CD4-positive, alpha-beta memory T cell (primary cell): ENCODE data around the gene TMTC4. TPM values are rescaled to one million over a fixed set of nuclear protein-coding genes. Genes with fewer than 3 reads are reported as not detected.

Experiments
- CTCF ChIA-PET: fragments of 350-600 bp; sonication (Branson Sonifier 250); formaldehyde crosslinking; loops from one replicate; lab custom pipeline; 2021; ENCODE audit warnings: inconsistent platforms; ENCODE audit not compliant: partially characterized antibody; lab: Charles Lee
- POLR2A ChIA-PET: fragments of 350-600 bp; sonication (Branson Sonifier 250); formaldehyde crosslinking; loops from one replicate; lab custom pipeline; 2021; ENCODE audit not compliant: partially characterized antibody; lab: Charles Lee
- DNase-seq, 5 donors: peaks; one replicate each; pipeline versions ENCODE4 v3.0.0 to v3.0.0-alpha.2; 2020 to 2022; ENCODE audit warnings: mixed read lengths in 1 of 5
- H3K27ac ChIP-seq: one replicate; pipeline ENCODE4 v1.7.0; 2013; ENCODE audit warnings: low read depth, low read length
- H3K27me3 ChIP-seq: 2 replicates; pipeline ENCODE4 v1.7.0; 2013; ENCODE audit warnings: mild to moderate bottlenecking, low read length, moderate library complexity; ENCODE audit not compliant: insufficient read depth
- H3K36me3 ChIP-seq: 2 replicates; pipeline ENCODE4 v1.7.0; 2013; ENCODE audit warnings: mild to moderate bottlenecking, low read length, moderate library complexity; ENCODE audit not compliant: insufficient read depth
- H3K4me1 ChIP-seq: 2 replicates; pipeline ENCODE4 v1.7.0; 2013; ENCODE audit warnings: mild to moderate bottlenecking, low read length, moderate library complexity; ENCODE audit not compliant: insufficient read depth
- H3K4me3 ChIP-seq, 2 donors: one replicate each; pipeline ENCODE4 v1.7.0; 2013; ENCODE audit warnings: low read length in 2 of 2, mild to moderate bottlenecking in 1 of 2
- H3K9me3 ChIP-seq, 2 donors: one replicate each; pipeline ENCODE4 v1.7.0; 2013; ENCODE audit warnings: low read length in 2 of 2, control low read depth in 1 of 2; ENCODE audit not compliant: control insufficient read depth in 1 of 2
- H3K27ac Mint-ChIP-seq, 7 donors: one replicate each; pipeline ENCODE4 v1.8.0; 2020 to 2021; ENCODE audit warnings: mixed read lengths in 7 of 7, mild to moderate bottlenecking in 6 of 7, inconsistent platforms in 3 of 7, moderate library complexity in 3 of 7
- H3K27me3 Mint-ChIP-seq, 2 donors: one replicate each; pipeline ENCODE4 v1.8.0; 2020 to 2021; ENCODE audit warnings: mixed read lengths in 2 of 2
- H3K36me3 Mint-ChIP-seq, 2 donors: one replicate each; pipeline ENCODE4 v1.8.0; 2020 to 2021; ENCODE audit warnings: mixed read lengths in 2 of 2, inconsistent platforms in 1 of 2, mild to moderate bottlenecking in 1 of 2
- H3K4me1 Mint-ChIP-seq, 4 donors: one replicate each; pipeline ENCODE4 v1.8.0; 2020 to 2021; ENCODE audit warnings: mixed read lengths in 4 of 4, mild to moderate bottlenecking in 1 of 4
- H3K4me3 Mint-ChIP-seq, 8 donors: one replicate each; pipeline ENCODE4 v1.8.0; 2020 to 2021; ENCODE audit warnings: mixed read lengths in 8 of 8, mild to moderate bottlenecking in 7 of 8, moderate library complexity in 6 of 8, inconsistent platforms in 3 of 8
- H3K9me3 Mint-ChIP-seq, 8 donors: one replicate each; pipeline ENCODE4 v1.8.0; 2020 to 2021; ENCODE audit warnings: mixed read lengths in 8 of 8, mild to moderate bottlenecking in 5 of 8, inconsistent platforms in 3 of 8, moderate library complexity in 1 of 8
- intact Hi-C: fragments of 100-400 bp; cut with micrococcal nuclease; formaldehyde crosslinking; loops from one replicate; pipeline ENCODE4 v1.15.1; 2023
- polyA plus RNA-seq, 2 donors: library from polyadenylated mRNA; unstranded; fragments of 300-500 nt; fragmentation: Illumina TruSeq; gene quantifications; one replicate each; pipeline ENCODE4 v1.2.3, GENCODE V29; 2021
- total RNA-seq, 2 experiments: library from RNA; stranded (reverse); gene quantifications; one replicate each; pipeline ENCODE4 v1.2.3, GENCODE V29; 2021

TMTC4 gene, protein sequence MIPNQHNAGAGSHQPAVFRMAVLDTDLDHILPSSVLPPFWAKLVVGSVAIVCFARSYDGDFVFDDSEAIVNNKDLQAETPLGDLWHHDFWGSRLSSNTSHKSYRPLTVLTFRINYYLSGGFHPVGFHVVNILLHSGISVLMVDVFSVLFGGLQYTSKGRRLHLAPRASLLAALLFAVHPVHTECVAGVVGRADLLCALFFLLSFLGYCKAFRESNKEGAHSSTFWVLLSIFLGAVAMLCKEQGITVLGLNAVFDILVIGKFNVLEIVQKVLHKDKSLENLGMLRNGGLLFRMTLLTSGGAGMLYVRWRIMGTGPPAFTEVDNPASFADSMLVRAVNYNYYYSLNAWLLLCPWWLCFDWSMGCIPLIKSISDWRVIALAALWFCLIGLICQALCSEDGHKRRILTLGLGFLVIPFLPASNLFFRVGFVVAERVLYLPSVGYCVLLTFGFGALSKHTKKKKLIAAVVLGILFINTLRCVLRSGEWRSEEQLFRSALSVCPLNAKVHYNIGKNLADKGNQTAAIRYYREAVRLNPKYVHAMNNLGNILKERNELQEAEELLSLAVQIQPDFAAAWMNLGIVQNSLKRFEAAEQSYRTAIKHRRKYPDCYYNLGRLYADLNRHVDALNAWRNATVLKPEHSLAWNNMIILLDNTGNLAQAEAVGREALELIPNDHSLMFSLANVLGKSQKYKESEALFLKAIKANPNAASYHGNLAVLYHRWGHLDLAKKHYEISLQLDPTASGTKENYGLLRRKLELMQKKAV
- total RNA-seq (10 to 100 TPM; 25.7 to 27.7 TPM), polyA plus RNA-seq (1 to 10 TPM; 2.8 to 4.5 TPM)

- Histone ChIP-seq H3K4me1 (peaks cover 16% of the 10 kb centered on the region), H3K27ac (peak within 1 kb of the TSS; percentile 73), H3K36me3 (peaks cover 4% of the 10 kb centered on the region), H3K4me3 (peak within 1 kb of the TSS; percentile 53 to 74), H3K9me3 (no peaks in the 10 kb centered on the region), H3K27me3 (no peaks in the 10 kb centered on the region)
- CTCF ChIA-PET = interaction anchor here (0.6 to 2.2 kb wide), 6 partner anchors 10 to 1018 kb away, joined by 3 to 8 read pairs (median 6); partner anchors contain the start of gene GGACT
- no peak for DNase-seq
- Mint-ChIP-seq H3K4me1 (peaks cover 16 to 44% (median 28%) of the 10 kb centered on the region in 4 donors), H3K27me3 (no peaks in the 10 kb centered on the region), H3K36me3 (peaks cover 2 to 8% of the 10 kb centered on the region in 2 donors), H3K27ac (peak within 1 kb of the TSS; percentile 88 to 95 (median 89)), H3K9me3 (no peaks in the 10 kb centered on the region), H3K4me3 (peak within 1 kb of the TSS; percentile 90 to 98 (median 95))
- intact Hi-C loops = loop anchor here (2.0 to 10.0 kb wide), 4 partner anchors 453 to 1720 kb away; no protein-coding TSS in a partner anchor
- POLR2A ChIA-PET = interaction anchor here (0.6 to 3.2 kb wide), 15 partner anchors 9 to 1921 kb away, joined by 3 to 27 read pairs (median 4); partner anchors contain the start of genes CLYBL and GGACT
Observed at GRCh38 chr13:100674572-100674871, at the start of gene TMTC4. Gene TMTC4, minus strand, starts transcription at chr13:100674795. Its CDS starts 4,433 bp downstream, at chr13:100670362.

DNA sequence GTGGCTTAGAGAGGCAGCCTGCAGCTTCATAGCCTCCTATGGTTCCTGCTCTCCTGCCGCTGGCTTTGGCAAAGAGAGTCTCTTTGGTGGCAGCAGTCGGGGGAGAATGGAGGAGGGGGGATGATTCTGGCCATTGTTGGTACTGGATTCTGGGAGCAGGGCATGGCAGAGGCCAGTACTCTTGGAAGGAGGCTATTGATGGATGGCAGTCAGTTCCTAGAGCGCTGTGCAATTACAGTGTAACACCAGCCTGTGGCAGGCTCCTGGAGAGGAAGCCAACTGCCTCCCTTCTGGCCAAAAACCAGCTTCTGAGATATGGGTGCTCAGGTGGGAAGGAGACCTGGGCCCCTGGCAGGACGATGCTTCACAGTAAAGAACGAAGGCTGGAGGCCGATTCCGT, 47.9 kb upstream of the TMTC4 start:
- no peaks in the 10 kb centered on the region for H3K27me3 ChIP-seq
- Mint-ChIP-seq H3K4me1 (peaks cover 0 to 4% (median under 1%) of the 10 kb centered on the region in 4 donors), H3K4me3 (no peak overlapping the region), H3K27ac (no peak overlapping the region), H3K9me3 (peaks cover 0 to 17% (median 10%) of the 10 kb centered on the region in 8 donors), H3K36me3 (no peaks in the 10 kb centered on the region), H3K27me3 (peaks cover 4 to 14% of the 10 kb centered on the region in 2 donors)
- ChIA-PET POLR2A (no interaction called here), CTCF (interaction anchor here (0.7 to 2.8 kb wide), 6 partner anchors 9 to 136 kb away, joined by 3 to 11 read pairs (median 4); no protein-coding TSS in a partner anchor)
- H3K4me3 ChIP-seq = no peak overlapping the region
- intact Hi-C loops = no loop called here
- no peaks in the 10 kb centered on the region for H3K4me1 ChIP-seq
- H3K9me3 ChIP-seq = no peaks in the 10 kb centered on the region
- no peak for DNase-seq
- no peaks in the 10 kb centered on the region for H3K36me3 ChIP-seq
- no peak overlapping the region for H3K27ac ChIP-seq

- intact Hi-C loops = no loop called here
Observed at GRCh38 chr13:100721885-100722512, 47.4 kb upstream of the TMTC4 start.

GRCh38 chr13:100715604-100716003, 41.0 kb upstream of the TMTC4 start:
- Mint-ChIP-seq H3K4me1 (no peaks in the 10 kb centered on the region), H3K27me3 (peaks cover 0 to 8% of the 10 kb centered on the region in 2 donors), H3K27ac (no peak overlapping the region), H3K9me3 (peaks cover 0 to 9% (median 6%) of the 10 kb centered on the region in 8 donors), H3K36me3 (no peaks in the 10 kb centered on the region), H3K4me3 (no peak overlapping the region)
- DNase-seq = no peak
- intact Hi-C loops = no loop called here
- CTCF ChIA-PET = interaction anchor here (1.1 kb wide), 1 partner anchor 9 kb away, joined by 3 read pairs; no protein-coding TSS in a partner anchor
- no peak overlapping the region for H3K27ac ChIP-seq
- no peaks in the 10 kb centered on the region for H3K9me3 ChIP-seq
- no peaks in the 10 kb centered on the region for H3K36me3 ChIP-seq
- no peak overlapping the region for H3K4me3 ChIP-seq
- POLR2A ChIA-PET = no interaction called here
- H3K27me3 ChIP-seq = no peaks in the 10 kb centered on the region
- no peaks in the 10 kb centered on the region for H3K4me1 ChIP-seq

More at GRCh38 chr13:100721885-100722512, 47.4 kb upstream of the TMTC4 start:
- H3K36me3 Mint-ChIP-seq = no peaks in the 10 kb centered on the region
- peak in 4 of 5 donors; percentile 31 to 43 (median 32) for DNase-seq
- H3K27ac Mint-ChIP-seq = no peak overlapping the region
- H3K27me3 ChIP-seq = no peaks in the 10 kb centered on the region
- peaks cover 0 to 4% (median under 1%) of the 10 kb centered on the region in 4 donors for H3K4me1 Mint-ChIP-seq
- no peak overlapping the region for H3K4me3 Mint-ChIP-seq
- H3K9me3 Mint-ChIP-seq = peaks cover 0 to 12% (median 8%) of the 10 kb centered on the region in 8 donors
- no peak overlapping the region for H3K4me3 ChIP-seq
- no peaks in the 10 kb centered on the region for H3K4me1 ChIP-seq
- peaks cover 4 to 15% of the 10 kb centered on the region in 2 donors for H3K27me3 Mint-ChIP-seq
- ChIA-PET POLR2A (no interaction called here), CTCF (interaction anchor here (0.7 to 2.8 kb wide), 8 partner anchors 9 to 137 kb away, joined by 3 to 11 read pairs (median 3); no protein-coding TSS in a partner anchor)
- H3K9me3 ChIP-seq = no peaks in the 10 kb centered on the region
- H3K27ac ChIP-seq = no peak overlapping the region
- no peaks in the 10 kb centered on the region for H3K36me3 ChIP-seq

DNA sequence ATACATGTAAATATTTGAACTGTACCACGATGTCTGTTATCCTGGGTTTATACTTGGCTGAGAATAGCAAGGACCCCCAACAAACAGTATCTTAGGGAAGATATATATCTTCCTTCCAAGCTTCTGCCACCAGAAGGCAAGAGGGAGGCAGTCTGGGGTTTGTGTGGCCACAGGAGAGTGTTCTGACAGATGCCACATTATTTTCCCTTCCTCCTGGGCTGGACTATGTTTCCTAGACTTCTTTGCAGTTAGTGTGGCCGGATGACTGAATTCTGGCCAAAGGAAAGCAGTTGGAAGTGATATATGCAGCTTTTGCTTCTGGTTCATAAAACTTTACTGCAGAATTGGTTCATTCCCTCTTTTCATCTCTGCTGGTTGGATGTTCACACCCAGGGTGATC, 39.9 kb upstream of the TMTC4 start:
- no peak for DNase-seq
- no peaks in the 10 kb centered on the region for H3K4me1 Mint-ChIP-seq
- intact Hi-C loops = no loop called here
- H3K9me3 Mint-ChIP-seq = no peaks in the 10 kb centered on the region
- H3K4me3 ChIP-seq = no peak overlapping the region
- no peak overlapping the region for H3K4me3 Mint-ChIP-seq
- H3K9me3 ChIP-seq = no peaks in the 10 kb centered on the region
- no peaks in the 10 kb centered on the region for H3K27me3 ChIP-seq
- H3K27ac Mint-ChIP-seq = no peak overlapping the region
- ChIA-PET CTCF (no interaction called here), POLR2A (no interaction called here)
- peaks cover 0 to 6% of the 10 kb centered on the region in 2 donors for H3K27me3 Mint-ChIP-seq
- H3K27ac ChIP-seq = no peak overlapping the region
- H3K36me3 ChIP-seq = no peaks in the 10 kb centered on the region
- H3K36me3 Mint-ChIP-seq = no peaks in the 10 kb centered on the region
- H3K4me1 ChIP-seq = no peaks in the 10 kb centered on the region

DNA sequence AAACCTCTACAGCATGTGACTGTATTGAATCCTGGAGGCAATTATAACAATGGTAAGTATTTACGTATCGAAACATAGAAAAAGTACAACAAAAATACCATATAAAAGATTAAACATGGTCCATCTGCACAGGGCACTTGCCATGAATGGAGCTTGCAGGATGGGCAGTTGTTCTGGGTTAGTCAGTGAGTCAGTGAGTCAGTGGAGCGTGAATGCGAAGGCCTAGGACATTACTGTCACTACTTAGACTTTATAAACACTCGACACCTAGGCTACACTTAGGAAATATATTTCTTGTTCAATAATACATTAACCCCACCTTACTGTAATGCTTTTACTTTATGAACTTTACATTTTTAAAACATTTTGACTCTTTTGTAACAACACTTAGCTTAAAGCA, 35.6 kb upstream of the TMTC4 start:
- H3K36me3 ChIP-seq = no peaks in the 10 kb centered on the region
- no peaks in the 10 kb centered on the region for H3K27me3 ChIP-seq
- H3K36me3 Mint-ChIP-seq = no peaks in the 10 kb centered on the region
- no peaks in the 10 kb centered on the region for H3K27me3 Mint-ChIP-seq
- H3K9me3 Mint-ChIP-seq = no peaks in the 10 kb centered on the region
- no peak overlapping the region for H3K27ac ChIP-seq
- H3K4me3 ChIP-seq = no peak overlapping the region
- H3K9me3 ChIP-seq = no peaks in the 10 kb centered on the region
- ChIA-PET CTCF (interaction anchor here (2.4 kb wide), 1 partner anchor 13 kb away, joined by 11 read pairs; no protein-coding TSS in a partner anchor), POLR2A (no interaction called here)
- intact Hi-C loops = no loop called here
- H3K27ac Mint-ChIP-seq = no peak overlapping the region
- H3K4me3 Mint-ChIP-seq = no peak overlapping the region
- DNase-seq = no peak
- H3K4me1 ChIP-seq = no peaks in the 10 kb centered on the region
- H3K4me1 Mint-ChIP-seq = no peaks in the 10 kb centered on the region
